Thymus (tissue), 11 donors: ENCODE results near the gene P4HB. TPM values are rescaled to one million over a fixed set of nuclear protein-coding genes. Genes with fewer than 3 reads are reported as not detected.
"Not testable (repeated sequence)": the region's sequence is repeated elsewhere in the genome, so short reads cannot be mapped to it uniquely, and the experiment has no call there.

Source experiments
- DNase-seq, 9 donors: peaks; one replicate each; pipeline ENCODE4 v3.0.0-alpha.2; 2013; ENCODE audit warnings: low spot score in 9 of 9, low read depth in 6 of 9, missing footprints in 1 of 9
- H3K27ac ChIP-seq, 2 donors: one replicate each; pipeline ENCODE4 v1.5.1; 2013; ENCODE audit warnings: control low read depth in 1 of 2, low read depth in 1 of 2, low read length in 1 of 2, mild to moderate bottlenecking in 1 of 2, moderate library complexity in 1 of 2
- H3K27me3 ChIP-seq, 2 donors: one replicate each; pipeline ENCODE4 v1.5.1; 2013; ENCODE audit warnings: low read length in 1 of 2; ENCODE audit not compliant: control insufficient read depth in 2 of 2, insufficient read depth in 1 of 2
- H3K36me3 ChIP-seq, 2 donors: one replicate each; pipeline ENCODE4 v1.5.1; 2013; ENCODE audit warnings: low read length in 1 of 2, mild to moderate bottlenecking in 1 of 2, moderate library complexity in 1 of 2; ENCODE audit not compliant: control insufficient read depth in 2 of 2, insufficient read depth in 2 of 2
- H3K4me1 ChIP-seq, 2 donors: one replicate each; pipeline ENCODE4 v1.5.1; 2013; ENCODE audit warnings: low read length in 2 of 2; ENCODE audit not compliant: control insufficient read depth in 2 of 2, insufficient read depth in 2 of 2
- H3K4me3 ChIP-seq, 2 donors: one replicate each; pipeline ENCODE4 v1.5.1; 2013; ENCODE audit warnings: low read length in 2 of 2, control low read depth in 1 of 2, mild to moderate bottlenecking in 1 of 2
- H3K9me3 ChIP-seq, 2 donors: one replicate each; pipeline ENCODE4 v1.5.1; 2013; ENCODE audit warnings: low read length in 1 of 2, mild to moderate bottlenecking in 1 of 2; ENCODE audit not compliant: control insufficient read depth in 2 of 2, insufficient read depth in 1 of 2
- WGBS: extraction: QIAGEN DNeasy Blood & Tissue Kit; methylation state at CpG from one replicate; pipeline ENCODE4 v1.1.7; 2013; 5-methylcytosine and 5-hydroxymethylcytosine counted together
- polyA plus RNA-seq: library from polyadenylated mRNA; stranded (reverse); fragments of 200-250 nt; gene quantifications from one replicate; pipeline ENCODE4 v1.2.3, GENCODE V29; 2013
- total RNA-seq: library from RNA; stranded (reverse); fragments of 120-200 nt; gene quantifications from one replicate; pipeline ENCODE4 v1.2.4, GENCODE V29; 2013
- donor health status: healthy.

Gene P4HB
- total and polyA plus RNA-seq, 2 donors = 210 to 219 TPM

GRCh38 chr17:81844887-81845286 is 15.4 kb downstream of the P4HB start:
- H3K27ac ChIP-seq = no peak overlapping the region

GRCh38 chr17:81844327-81844851 is 15.9 kb downstream of the P4HB start:
- H3K27ac ChIP-seq = no peak overlapping the region
- 98% methylated on average over 14 of the region's 14 CpGs for WGBS
- H3K36me3 ChIP-seq = peaks cover 59 to 60% of the 10 kb centered on the region in 2 donors
- peaks cover 0 to 2% of the 10 kb centered on the region in 2 donors for H3K27me3 ChIP-seq
- no peak overlapping the region for H3K4me3 ChIP-seq
- peaks cover 0 to 8% of the 10 kb centered on the region in 2 donors for H3K4me1 ChIP-seq
- no peak for DNase-seq
- H3K9me3 ChIP-seq = no peaks in the 10 kb centered on the region

More at GRCh38 chr17:81844887-81845286, 15.4 kb downstream of the P4HB start:
- H3K4me1 ChIP-seq = peaks cover 0 to 8% of the 10 kb centered on the region in 2 donors
- no peak overlapping the region for H3K4me3 ChIP-seq
- H3K27me3 ChIP-seq = peaks cover 0 to 2% of the 10 kb centered on the region in 2 donors
- no peak for DNase-seq
- H3K9me3 ChIP-seq = no peaks in the 10 kb centered on the region
- 95% methylated on average over 13 of the region's 13 CpGs for WGBS
- H3K36me3 ChIP-seq = peaks cover 60 to 62% of the 10 kb centered on the region in 2 donors

GRCh38 chr17:81843713-81844326 is 16.5 kb downstream of the P4HB start:
- Histone ChIP-seq H3K9me3 (no peaks in the 10 kb centered on the region), H3K27ac (no peak overlapping the region), H3K4me1 (peaks cover 0 to 8% of the 10 kb centered on the region in 2 donors), H3K36me3 (peaks cover 57 to 59% of the 10 kb centered on the region in 2 donors), H3K27me3 (peaks cover 0 to 2% of the 10 kb centered on the region in 2 donors), H3K4me3 (no peak overlapping the region)
- WGBS = 98% methylated on average over 30 of the region's 30 CpGs
- DNase-seq = no peak

GRCh38 chr17:81842725-81843504 is 17.4 kb downstream of the P4HB start:
- peaks cover 0 to 8% of the 10 kb centered on the region in 2 donors for H3K4me1 ChIP-seq
- peaks cover 52 to 55% of the 10 kb centered on the region in 2 donors for H3K36me3 ChIP-seq
- 95% methylated on average over 21 of the region's 21 CpGs for WGBS
- H3K27ac ChIP-seq = no peak overlapping the region
- no peaks in the 10 kb centered on the region for H3K9me3 ChIP-seq
- no peak overlapping the region for H3K4me3 ChIP-seq
- DNase-seq = no peak
- peaks cover 0 to 2% of the 10 kb centered on the region in 2 donors for H3K27me3 ChIP-seq

- no peak overlapping the region for H3K4me3 ChIP-seq
- no peaks in the 10 kb centered on the region for H3K9me3 ChIP-seq
- no peak for DNase-seq
- peaks cover 0 to 8% of the 10 kb centered on the region in 2 donors for H3K4me1 ChIP-seq
- H3K27me3 ChIP-seq = peaks cover 0 to 2% of the 10 kb centered on the region in 2 donors
- 97% methylated on average over 11 of the region's 11 CpGs for WGBS
- H3K27ac ChIP-seq = peak overlapping the region in 1 of 2 donors; percentile 12
- peaks cover 50% of the 10 kb centered on the region in 2 donors for H3K36me3 ChIP-seq
These were observed 18.0 kb downstream of the P4HB start for GRCh38 chr17:81842378-81842724.

- no peak for DNase-seq
- Histone ChIP-seq H3K4me3 (no peak overlapping the region), H3K36me3 (peaks cover 45 to 46% of the 10 kb centered on the region in 2 donors), H3K4me1 (peaks cover 0 to 8% of the 10 kb centered on the region in 2 donors), H3K9me3 (no peaks in the 10 kb centered on the region), H3K27ac (no peak overlapping the region), H3K27me3 (peaks cover 0 to 2% of the 10 kb centered on the region in 2 donors)
- WGBS = 92% methylated on average over 15 of the region's 15 CpGs
These were observed 18.5 kb downstream of the P4HB start for GRCh38 chr17:81841866-81842265.

GRCh38 chr17:81840826-81841778 is 19.2 kb downstream of the P4HB start:
- peak overlapping the region in 1 of 2 donors; percentile 48 for H3K27ac ChIP-seq
- H3K4me3 ChIP-seq = no peak overlapping the region
- H3K4me1 ChIP-seq = peaks cover 0 to 8% of the 10 kb centered on the region in 2 donors
- WGBS = 90% methylated on average over 40 of the region's 40 CpGs
- no peak for DNase-seq
- H3K36me3 ChIP-seq = peaks cover 38% of the 10 kb centered on the region in 2 donors
- H3K27me3 ChIP-seq = no peaks in the 10 kb centered on the region
- H3K9me3 ChIP-seq = no peaks in the 10 kb centered on the region

GRCh38 chr17:81840059-81840458 is 20.3 kb downstream of the P4HB start:
- not testable (repeated sequence) for H3K4me1 ChIP-seq, DNase-seq, H3K4me3 ChIP-seq, H3K27me3 ChIP-seq, H3K27ac ChIP-seq, H3K9me3 ChIP-seq
- H3K36me3 ChIP-seq = peaks cover 27% of the 10 kb centered on the region in 2 donors
- WGBS = 96% methylated on average over 5 of the region's 5 CpGs
